Gastrocnemius medialis (tissue), 4 donors: ENCODE data around the gene DDX5.
"Not testable (repeated sequence)": the region's sequence is repeated elsewhere in the genome, so short reads cannot be mapped to it uniquely, and the experiment has no call there.

Experiments used
- CTCF ChIP-seq, 5 experiments: fragments of 450-650 bp in 3 of 5; fragments of 200-600 bp in 2 of 5; sonication (generic) in 2 of 5; IDR thresholded peaks in 4 of 5; conservative IDR thresholded peaks in 1 of 5; 1 replicate in 4 of 5; 2 replicates in 1 of 5; pipeline ENCODE4 v1.5.1; 2016 to 2019; ENCODE audit warnings: antibody characterized with exemption in 5 of 5, mild to moderate bottlenecking in 3 of 5, moderate library complexity in 3 of 5
- POLR2A ChIP-seq, 2 donors: fragments of 450-650 bp; IDR thresholded peaks; one replicate each; pipeline ENCODE4 v1.6.1; 2017; ENCODE audit warnings: antibody characterized with exemption in 2 of 2, mild to moderate bottlenecking in 2 of 2, moderate library complexity in 2 of 2

- TF ChIP-seq CTCF (IDR thresholded peaks at IDR 0.05 in 4 of 5, conservative IDR thresholded peaks at IDR 0.05 in 1 of 5); POLR2A (IDR thresholded peaks at IDR 0.05): not testable (repeated sequence)
Observed at GRCh38 chr17:64466834-64467233, 39.3 kb downstream of the DDX5 start.
